ENCODE results near the gene FBLIM1.
"Not testable (repeated sequence)": the region's sequence is repeated elsewhere in the genome, so short reads cannot be mapped to it uniquely, and the experiment has no call there.

FBLIM1 gene

GRCh38 chr1:15810073-15810472 lies 51.5 kb downstream of the FBLIM1 start:
- DNase-seq (ENCODE audit: low spot score): no peak

DNA sequence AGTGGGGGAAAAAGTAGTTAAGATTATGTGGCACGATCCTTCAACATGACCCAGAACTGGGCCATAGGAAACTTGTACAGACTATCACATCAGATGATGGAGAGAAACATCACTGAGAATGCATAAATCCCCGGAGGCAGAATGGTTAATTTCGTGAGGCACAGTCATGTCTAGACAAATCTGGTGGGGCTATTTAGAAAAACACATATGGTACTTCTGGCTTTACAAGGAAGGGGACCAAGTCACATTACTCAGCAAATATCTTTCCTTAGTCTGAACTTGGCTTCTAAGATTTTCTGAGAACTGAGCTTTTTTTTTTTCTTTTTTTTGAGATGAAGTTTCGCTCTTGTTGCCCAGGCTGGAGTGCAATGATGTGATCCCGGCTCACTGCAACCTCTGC lies 58.1 kb downstream of the FBLIM1 start:
- DNase-seq (ENCODE audit: low spot score): no peak

GRCh38 chr1:15820478-15820877 lies 61.9 kb downstream of the FBLIM1 start:
- no peak for DNase-seq (ENCODE audit: low spot score)

- DNase-seq (ENCODE audit: low spot score): no peak
These were observed 67.2 kb downstream of the FBLIM1 start for GRCh38 chr1:15825800-15826199.

DNA sequence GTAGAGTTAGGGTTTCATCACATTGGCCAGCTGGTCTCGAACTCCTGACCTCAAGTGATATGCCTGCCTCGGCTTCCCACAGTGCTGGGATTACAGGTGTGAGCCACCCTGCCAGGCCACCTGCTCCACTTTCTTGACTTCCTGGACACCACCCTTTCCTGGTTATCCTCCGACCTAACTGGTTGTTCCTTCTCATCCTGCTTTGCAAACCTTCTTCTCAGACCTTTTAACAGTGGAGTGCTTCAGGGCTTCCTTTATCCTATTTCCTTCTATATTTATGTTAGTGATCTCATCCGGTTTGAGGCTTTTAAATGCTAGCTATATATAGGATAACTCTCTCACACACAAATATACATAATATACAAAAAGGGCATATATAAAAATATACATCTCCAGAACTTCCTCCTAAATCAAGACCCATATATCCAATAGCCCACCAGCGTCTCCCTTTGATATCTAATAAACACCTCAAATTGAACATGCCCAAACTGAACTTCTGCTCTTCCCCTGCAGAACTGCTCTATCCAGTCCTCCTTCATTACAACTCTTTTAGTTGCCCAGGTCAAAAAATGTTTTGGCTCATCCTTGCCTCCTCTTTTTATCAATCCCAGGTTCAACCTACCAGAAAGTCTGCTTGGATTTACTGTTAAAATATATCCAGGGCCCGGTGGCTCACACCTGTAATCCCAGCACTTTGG lies 68.4 kb downstream of the FBLIM1 start:
- DNase-seq (ENCODE audit: low spot score): no peak

DNA sequence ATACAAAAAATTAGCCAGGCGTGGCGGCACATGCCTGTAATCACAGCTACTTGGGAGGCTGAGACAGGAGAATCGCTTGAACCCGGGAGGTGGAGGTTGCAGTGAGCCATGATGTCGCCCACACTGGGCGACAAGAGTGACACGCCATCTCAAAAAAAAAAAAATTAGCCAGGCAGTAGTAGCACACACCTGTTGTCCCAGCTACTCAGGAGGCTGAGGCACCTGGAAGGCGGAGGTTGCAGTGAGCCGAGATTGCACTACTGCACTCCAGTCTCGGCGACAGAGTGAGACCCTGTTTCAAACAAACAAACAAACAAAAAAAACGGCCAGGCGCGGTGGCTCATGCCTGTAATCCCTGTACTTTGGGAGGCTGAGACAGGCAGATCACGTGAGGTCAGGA lies 69.0 kb downstream of the FBLIM1 start:
- DNase-seq (ENCODE audit: low spot score): not testable (repeated sequence)

DNA sequence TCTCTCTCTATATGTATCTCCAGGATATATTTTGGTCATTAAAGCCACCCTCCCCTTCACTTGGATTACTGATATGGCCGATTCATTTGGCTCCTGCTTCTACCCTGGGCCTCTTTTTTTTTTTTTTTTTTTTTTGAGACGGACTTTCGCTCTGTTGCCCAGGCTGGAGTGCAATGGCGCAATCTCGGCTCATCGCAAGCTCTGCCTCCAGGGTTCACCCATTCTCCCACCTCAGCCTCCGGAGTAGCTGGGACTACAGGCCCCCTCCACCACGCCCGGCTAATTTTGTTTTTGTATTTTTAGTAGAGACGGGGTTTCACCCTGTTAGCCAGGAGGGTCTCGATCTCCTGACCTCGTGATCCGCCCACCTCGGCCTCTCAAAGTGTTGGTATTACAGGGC lies 70.3 kb downstream of the FBLIM1 start:
- not testable (repeated sequence) for DNase-seq (ENCODE audit: low spot score)

DNA sequence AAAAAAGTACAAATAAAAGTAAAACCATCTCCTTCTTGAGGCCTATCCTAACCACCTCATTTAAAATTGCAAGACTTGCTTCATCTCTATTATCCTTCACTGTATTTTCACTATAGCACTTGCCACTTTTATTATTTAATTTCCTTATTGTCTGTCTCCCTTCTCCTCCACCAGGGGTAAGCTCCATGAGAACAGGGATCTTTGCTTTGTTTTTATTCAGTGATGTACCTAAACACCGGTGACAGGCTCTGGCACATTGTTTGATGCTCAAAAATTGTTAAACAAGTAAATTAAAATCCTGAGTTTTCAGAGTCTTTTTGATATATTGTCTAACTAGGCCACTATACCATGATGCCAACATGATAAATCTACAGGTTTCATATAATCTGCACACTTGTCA lies 71.7 kb downstream of the FBLIM1 start:
- DNase-seq (ENCODE audit: low spot score): no peak

- DNase-seq (ENCODE audit: low spot score): no peak
These were observed 74.6 kb downstream of the FBLIM1 start for GRCh38 chr1:15833069-15833679.

- DNase-seq (ENCODE audit: low spot score): no peak
These were observed 75.3 kb downstream of the FBLIM1 start for GRCh38 chr1:15833842-15834405.

GRCh38 chr1:15834406-15835204 lies 76.0 kb downstream of the FBLIM1 start:
- DNase-seq (ENCODE audit: low spot score): peak; percentile 92

DNA sequence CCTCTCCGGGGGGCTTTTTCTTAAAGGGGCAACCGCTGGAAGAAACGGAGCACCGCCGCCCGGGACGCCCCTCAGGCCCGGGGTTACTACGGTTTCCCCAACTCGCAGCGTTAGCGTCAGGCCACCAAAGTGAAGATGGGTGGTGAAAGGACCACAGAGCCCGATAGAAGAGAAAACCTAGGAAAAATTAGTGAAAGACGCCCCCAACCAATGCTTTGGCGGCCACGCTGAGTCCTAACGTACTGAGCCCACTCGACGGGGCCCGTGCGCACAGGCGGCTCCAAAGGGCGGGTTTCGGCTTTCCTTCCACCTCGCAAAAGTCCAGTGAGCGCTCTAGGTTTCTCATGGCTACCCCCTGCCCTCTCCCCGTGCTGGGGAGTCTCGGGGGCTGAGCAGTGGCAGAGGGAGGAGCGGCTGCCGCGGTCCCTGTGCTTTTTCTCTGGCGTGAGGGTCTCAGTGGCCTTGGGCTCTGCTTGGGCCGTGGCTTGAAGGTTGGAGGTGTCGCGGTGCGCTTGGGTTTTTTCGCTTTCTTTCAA lies 76.7 kb downstream of the FBLIM1 start:
- DNase-seq (ENCODE audit: low spot score): no peak

DNA sequence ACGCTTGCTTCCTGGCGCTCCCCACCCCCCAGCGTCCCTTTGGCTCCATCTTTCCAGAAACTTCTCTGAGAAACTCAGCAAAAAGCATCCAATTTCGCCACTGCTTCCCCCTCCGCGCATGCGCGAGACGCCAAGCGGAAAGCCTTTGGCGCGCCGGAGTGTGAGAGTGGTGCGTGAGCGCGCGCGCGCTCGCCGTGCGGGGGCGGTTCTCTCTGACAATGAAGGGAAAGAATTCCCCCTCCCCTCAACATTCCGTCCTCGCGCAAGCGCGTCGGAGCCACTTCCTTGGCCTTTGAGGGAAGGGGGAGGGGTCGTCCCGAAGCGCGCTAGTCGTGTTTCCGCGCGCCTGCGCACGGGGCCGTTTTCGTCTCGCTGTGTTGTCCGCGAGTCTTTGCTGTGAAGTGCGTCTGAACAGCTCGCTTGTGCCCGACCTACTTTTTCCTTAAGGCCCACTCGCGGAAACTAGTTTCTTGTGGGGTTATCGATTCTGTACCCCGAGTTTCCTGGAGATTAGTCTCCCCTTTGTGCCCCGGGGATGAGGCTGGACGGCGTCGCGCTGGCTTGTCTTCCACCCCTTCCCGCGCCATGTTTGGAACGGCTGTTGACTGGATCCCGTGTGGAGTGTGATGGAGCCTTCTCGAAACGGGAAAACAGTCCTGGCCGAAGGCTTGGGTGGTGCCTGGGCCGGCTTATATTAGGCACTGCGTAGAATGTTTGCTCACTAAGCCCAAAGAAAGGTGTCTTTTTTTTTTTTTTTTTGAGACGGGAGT lies 77.3 kb downstream of the FBLIM1 start:
- peak; percentile 99 for DNase-seq (ENCODE audit: low spot score)
